ENCODE results near the gene MALRD1.

Gene MALRD1

GRCh38 chr10:19745672-19746071, 697.1 kb downstream of the MALRD1 start:
- no peaks in the 10 kb centered on the region for H3K36me3 ChIP-seq (ENCODE audit: control insufficient read depth in 4 of 4, insufficient read depth in 4 of 4, low read length in 3 of 4)
- WGBS (ENCODE audit: insufficient coverage) = 98% methylated on average over 4 of the region's 4 CpGs
- no peak overlapping the region for H3K4me3 ChIP-seq (ENCODE audit: control insufficient read depth in 1 of 7, extremely low read depth in 1 of 7, insufficient read depth in 4 of 7, low read depth in 2 of 7, low read length in 6 of 7)
- H3K27ac ChIP-seq (ENCODE audit: insufficient read depth in 1 of 2, low read depth in 1 of 2, low read length in 2 of 2, poor library complexity in 1 of 2, severe bottlenecking in 2 of 2) = no peak overlapping the region
- H3K4me1 ChIP-seq (ENCODE audit: control extremely low read depth in 1 of 4, control insufficient read depth in 4 of 4, insufficient read depth in 4 of 4, low read length in 3 of 4) = no peaks in the 10 kb centered on the region
- no peak for DNase-seq
- POLR2A ChIA-PET = no interaction called here
- CTCF ChIA-PET = no interaction called here
- no peaks in the 10 kb centered on the region for H3K27me3 ChIP-seq (replicated peaks in 2 of 5; ENCODE audit: control insufficient read depth in 4 of 5, insufficient read depth in 5 of 5, low read length in 4 of 5)
- peaks cover 0 to 6% (median 0%) of the 10 kb centered on the region in 5 experiments for H3K9me3 ChIP-seq (ENCODE audit: control extremely low read depth in 1 of 5, control insufficient read depth in 4 of 5, insufficient read depth in 2 of 5, low read depth in 1 of 5, low read length in 4 of 5)

- H3K9me3 ChIP-seq (ENCODE audit: control extremely low read depth in 1 of 5, control insufficient read depth in 4 of 5, insufficient read depth in 2 of 5, low read depth in 1 of 5, low read length in 4 of 5) = peaks cover 0 to 6% (median 1%) of the 10 kb centered on the region in 5 experiments
- POLR2A ChIA-PET = no interaction called here
- H3K36me3 ChIP-seq (ENCODE audit: control insufficient read depth in 4 of 4, insufficient read depth in 4 of 4, low read length in 3 of 4) = no peaks in the 10 kb centered on the region
- DNase-seq = no peak
- no peaks in the 10 kb centered on the region for H3K4me1 ChIP-seq (ENCODE audit: control extremely low read depth in 1 of 4, control insufficient read depth in 4 of 4, insufficient read depth in 4 of 4, low read length in 3 of 4)
- H3K4me3 ChIP-seq (ENCODE audit: control insufficient read depth in 1 of 7, extremely low read depth in 1 of 7, insufficient read depth in 4 of 7, low read depth in 2 of 7, low read length in 6 of 7) = no peak overlapping the region
- CTCF ChIA-PET = no interaction called here
- no peaks in the 10 kb centered on the region for H3K27me3 ChIP-seq (replicated peaks in 2 of 5; ENCODE audit: control insufficient read depth in 4 of 5, insufficient read depth in 5 of 5, low read length in 4 of 5)
- H3K27ac ChIP-seq (ENCODE audit: insufficient read depth in 1 of 2, low read depth in 1 of 2, low read length in 2 of 2, poor library complexity in 1 of 2, severe bottlenecking in 2 of 2) = no peak overlapping the region
Measured at GRCh38 chr10:19749185-19749729, 700.7 kb downstream of the MALRD1 start.

- DNase-seq = no peak
- Histone ChIP-seq H3K27me3 (replicated peaks in 2 of 5; ENCODE audit: control insufficient read depth in 4 of 5, insufficient read depth in 5 of 5, low read length in 4 of 5) (no peaks in the 10 kb centered on the region), H3K4me1 (ENCODE audit: control extremely low read depth in 1 of 4, control insufficient read depth in 4 of 4, insufficient read depth in 4 of 4, low read length in 3 of 4) (no peaks in the 10 kb centered on the region), H3K9me3 (ENCODE audit: control extremely low read depth in 1 of 5, control insufficient read depth in 4 of 5, insufficient read depth in 2 of 5, low read depth in 1 of 5, low read length in 4 of 5) (peaks cover 0 to 6% (median 1%) of the 10 kb centered on the region in 5 experiments), H3K36me3 (ENCODE audit: control insufficient read depth in 4 of 4, insufficient read depth in 4 of 4, low read length in 3 of 4) (no peaks in the 10 kb centered on the region), H3K27ac (ENCODE audit: insufficient read depth in 1 of 2, low read depth in 1 of 2, low read length in 2 of 2, poor library complexity in 1 of 2, severe bottlenecking in 2 of 2) (no peak overlapping the region), H3K4me3 (ENCODE audit: control insufficient read depth in 1 of 7, extremely low read depth in 1 of 7, insufficient read depth in 4 of 7, low read depth in 2 of 7, low read length in 6 of 7) (no peak overlapping the region)
- WGBS (ENCODE audit: insufficient coverage) = no CpG with 5 or more reads among the region's 1 CpG
- ChIA-PET CTCF (no interaction called here), POLR2A (no interaction called here)
Measured at GRCh38 chr10:19750972-19751371, 702.4 kb downstream of the MALRD1 start.

- DNase-seq = no peak
- no CpG with 5 or more reads among the region's 3 CpGs for WGBS (ENCODE audit: insufficient coverage)
- POLR2A ChIA-PET = no interaction called here
- H3K4me1 ChIP-seq (ENCODE audit: control extremely low read depth in 1 of 4, control insufficient read depth in 4 of 4, insufficient read depth in 4 of 4, low read length in 3 of 4) = no peaks in the 10 kb centered on the region
- H3K27ac ChIP-seq (ENCODE audit: insufficient read depth in 1 of 2, low read depth in 1 of 2, low read length in 2 of 2, poor library complexity in 1 of 2, severe bottlenecking in 2 of 2) = no peak overlapping the region
- H3K9me3 ChIP-seq (ENCODE audit: control extremely low read depth in 1 of 5, control insufficient read depth in 4 of 5, insufficient read depth in 2 of 5, low read depth in 1 of 5, low read length in 4 of 5) = peaks cover 0 to 3% (median 0%) of the 10 kb centered on the region in 5 experiments
- H3K36me3 ChIP-seq (ENCODE audit: control insufficient read depth in 4 of 4, insufficient read depth in 4 of 4, low read length in 3 of 4) = no peaks in the 10 kb centered on the region
- CTCF ChIA-PET = no interaction called here
- H3K27me3 ChIP-seq (replicated peaks in 2 of 5; ENCODE audit: control insufficient read depth in 4 of 5, insufficient read depth in 5 of 5, low read length in 4 of 5) = no peaks in the 10 kb centered on the region
- no peak overlapping the region for H3K4me3 ChIP-seq (ENCODE audit: control insufficient read depth in 1 of 7, extremely low read depth in 1 of 7, insufficient read depth in 4 of 7, low read depth in 2 of 7, low read length in 6 of 7)
Measured at GRCh38 chr10:19756919-19757318, 708.3 kb downstream of the MALRD1 start.

- DNase-seq = peak in 2 of 3 donors; percentile 9 to 26
- no peaks in the 10 kb centered on the region for H3K27me3 ChIP-seq (replicated peaks in 2 of 5; ENCODE audit: control insufficient read depth in 4 of 5, insufficient read depth in 5 of 5, low read length in 4 of 5)
- H3K9me3 ChIP-seq (ENCODE audit: control extremely low read depth in 1 of 5, control insufficient read depth in 4 of 5, insufficient read depth in 2 of 5, low read depth in 1 of 5, low read length in 4 of 5) = peaks cover 0 to 3% (median 0%) of the 10 kb centered on the region in 5 experiments
- no peaks in the 10 kb centered on the region for H3K4me1 ChIP-seq (ENCODE audit: control extremely low read depth in 1 of 4, control insufficient read depth in 4 of 4, insufficient read depth in 4 of 4, low read length in 3 of 4)
- H3K4me3 ChIP-seq (ENCODE audit: control insufficient read depth in 1 of 7, extremely low read depth in 1 of 7, insufficient read depth in 4 of 7, low read depth in 2 of 7, low read length in 6 of 7) = no peak overlapping the region
- no peaks in the 10 kb centered on the region for H3K36me3 ChIP-seq (ENCODE audit: control insufficient read depth in 4 of 4, insufficient read depth in 4 of 4, low read length in 3 of 4)
- no CpG with 5 or more reads among the region's 1 CpG for WGBS (ENCODE audit: insufficient coverage)
- ChIA-PET POLR2A (no interaction called here), CTCF (no interaction called here)
- no peak overlapping the region for H3K27ac ChIP-seq (ENCODE audit: insufficient read depth in 1 of 2, low read depth in 1 of 2, low read length in 2 of 2, poor library complexity in 1 of 2, severe bottlenecking in 2 of 2)
Measured at GRCh38 chr10:19762026-19762425, 713.4 kb downstream of the MALRD1 start.

- Histone ChIP-seq H3K27ac (ENCODE audit: insufficient read depth in 1 of 2, low read depth in 1 of 2, low read length in 2 of 2, poor library complexity in 1 of 2, severe bottlenecking in 2 of 2) (no peak overlapping the region), H3K36me3 (ENCODE audit: control insufficient read depth in 4 of 4, insufficient read depth in 4 of 4, low read length in 3 of 4) (no peaks in the 10 kb centered on the region), H3K27me3 (replicated peaks in 2 of 5; ENCODE audit: control insufficient read depth in 4 of 5, insufficient read depth in 5 of 5, low read length in 4 of 5) (no peaks in the 10 kb centered on the region), H3K9me3 (ENCODE audit: control extremely low read depth in 1 of 5, control insufficient read depth in 4 of 5, insufficient read depth in 2 of 5, low read depth in 1 of 5, low read length in 4 of 5) (peaks cover 0 to 3% (median 0%) of the 10 kb centered on the region in 5 experiments), H3K4me1 (ENCODE audit: control extremely low read depth in 1 of 4, control insufficient read depth in 4 of 4, insufficient read depth in 4 of 4, low read length in 3 of 4) (no peaks in the 10 kb centered on the region), H3K4me3 (ENCODE audit: control insufficient read depth in 1 of 7, extremely low read depth in 1 of 7, insufficient read depth in 4 of 7, low read depth in 2 of 7, low read length in 6 of 7) (no peak overlapping the region)
- no peak for DNase-seq
- ChIA-PET POLR2A (no interaction called here), CTCF (interaction anchor here (1.2 kb wide), 1 partner anchor 102 kb away, joined by 3 read pairs; no protein-coding TSS in a partner anchor)
- WGBS (ENCODE audit: insufficient coverage) = no CpG with 5 or more reads among the region's 1 CpG
Measured at GRCh38 chr10:19764111-19764510, 715.5 kb downstream of the MALRD1 start.

GRCh38 chr10:19767876-19768275, 719.3 kb downstream of the MALRD1 start:
- H3K4me3 ChIP-seq (ENCODE audit: control insufficient read depth in 1 of 7, extremely low read depth in 1 of 7, insufficient read depth in 4 of 7, low read depth in 2 of 7, low read length in 6 of 7) = no peak overlapping the region
- no peak for DNase-seq
- WGBS (ENCODE audit: insufficient coverage) = 82% methylated on average over 2 of the region's 7 CpGs
- peaks cover 0 to 4% (median 0%) of the 10 kb centered on the region in 4 experiments for H3K4me1 ChIP-seq (ENCODE audit: control extremely low read depth in 1 of 4, control insufficient read depth in 4 of 4, insufficient read depth in 4 of 4, low read length in 3 of 4)
- ChIA-PET CTCF (no interaction called here), POLR2A (no interaction called here)
- no peaks in the 10 kb centered on the region for H3K9me3 ChIP-seq (ENCODE audit: control extremely low read depth in 1 of 5, control insufficient read depth in 4 of 5, insufficient read depth in 2 of 5, low read depth in 1 of 5, low read length in 4 of 5)
- H3K36me3 ChIP-seq (ENCODE audit: control insufficient read depth in 4 of 4, insufficient read depth in 4 of 4, low read length in 3 of 4) = no peaks in the 10 kb centered on the region
- H3K27ac ChIP-seq (ENCODE audit: insufficient read depth in 1 of 2, low read depth in 1 of 2, low read length in 2 of 2, poor library complexity in 1 of 2, severe bottlenecking in 2 of 2) = no peak overlapping the region
- H3K27me3 ChIP-seq (replicated peaks in 2 of 5; ENCODE audit: control insufficient read depth in 4 of 5, insufficient read depth in 5 of 5, low read length in 4 of 5) = no peaks in the 10 kb centered on the region
